Putamen (tissue), 1 donor: Measurements from ENCODE around the gene RNFT2.
"Not testable (repeated sequence)": the region's sequence is repeated elsewhere in the genome, so short reads cannot be mapped to it uniquely, and the experiment has no call there.

Experiments
- DNase-seq: peaks from one replicate; pipeline ENCODE4 v3.0.0-alpha.2; 2016; ENCODE audit warnings: low spot score

RNFT2 gene

GRCh38 chr12:116797885-116798284 is 59.8 kb downstream of the RNFT2 start:
- DNase-seq = no peak

GRCh38 chr12:116798719-116799118 is 60.6 kb downstream of the RNFT2 start:
- no peak for DNase-seq

GRCh38 chr12:116799955-116800354 is 61.8 kb downstream of the RNFT2 start:
- DNase-seq = no peak

GRCh38 chr12:116800918-116801317 is 62.8 kb downstream of the RNFT2 start:
- no peak for DNase-seq

- no peak for DNase-seq
These were observed 63.9 kb downstream of the RNFT2 start for GRCh38 chr12:116802018-116802417.

- DNase-seq = no peak
These were observed 65.1 kb downstream of the RNFT2 start for GRCh38 chr12:116803013-116803736.

- no peak for DNase-seq
These were observed 65.9 kb downstream of the RNFT2 start for GRCh38 chr12:116804051-116804450.

- DNase-seq = no peak
These were observed 68.8 kb downstream of the RNFT2 start for GRCh38 chr12:116806845-116807440.

- DNase-seq = no peak
These were observed 69.4 kb downstream of the RNFT2 start for GRCh38 chr12:116807546-116807945.

- no peak for DNase-seq
These were observed 70.3 kb downstream of the RNFT2 start for GRCh38 chr12:116808113-116809105.

- no peak for DNase-seq
These were observed 74.1 kb downstream of the RNFT2 start for GRCh38 chr12:116812238-116812637.

- DNase-seq = no peak
These were observed 75.3 kb downstream of the RNFT2 start for GRCh38 chr12:116813271-116814041.

- not testable (repeated sequence) for DNase-seq
These were observed 76.7 kb downstream of the RNFT2 start for GRCh38 chr12:116814766-116815165.

- no peak for DNase-seq
These were observed 80.3 kb downstream of the RNFT2 start for GRCh38 chr12:116818341-116818856.

- peak; percentile 95 for DNase-seq
These were observed 81.1 kb downstream of the RNFT2 start for GRCh38 chr12:116818948-116819832.

- no peak for DNase-seq
These were observed 82.0 kb downstream of the RNFT2 start for GRCh38 chr12:116820064-116820656.

GRCh38 chr12:116821291-116821690 is 83.2 kb downstream of the RNFT2 start:
- DNase-seq = no peak

- DNase-seq = no peak
These were observed 89.3 kb downstream of the RNFT2 start for GRCh38 chr12:116827432-116827831.

- no peak for DNase-seq
These were observed 94.2 kb downstream of the RNFT2 start for GRCh38 chr12:116832353-116832752.

- no peak for DNase-seq
These were observed 95.4 kb downstream of the RNFT2 start for GRCh38 chr12:116833474-116833873.
